Measurements from ENCODE around the gene MEGF11.

DNA sequence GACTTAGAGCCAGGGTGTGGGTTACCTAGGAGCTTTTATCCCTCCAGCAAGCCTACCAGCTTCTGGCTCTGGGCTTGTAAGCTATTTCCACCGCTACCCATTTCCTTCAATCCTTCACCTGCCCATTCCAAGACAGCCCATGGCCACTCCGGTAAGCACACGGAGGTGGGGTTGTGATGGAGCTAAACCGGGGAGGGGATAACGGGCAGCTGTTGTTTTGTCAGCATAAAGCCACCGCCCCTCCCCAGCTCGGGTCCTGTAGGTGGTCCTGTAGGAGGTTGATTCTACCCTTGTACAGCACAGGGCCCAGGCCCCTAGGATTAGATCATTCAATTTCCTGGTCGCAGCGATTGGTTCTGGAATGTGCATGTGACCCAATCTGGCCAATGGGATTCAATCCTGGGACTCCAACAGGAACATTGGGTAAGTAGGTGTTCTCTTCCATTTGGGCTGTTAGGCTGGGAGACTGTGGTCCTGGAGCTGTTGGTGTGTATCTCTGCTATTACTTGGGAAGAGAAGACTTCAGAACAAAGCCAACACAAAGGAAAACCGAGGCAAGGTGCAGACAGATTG is 233.6 kb downstream of the MEGF11 start:
- TF ChIP-seq, protein P1, sequence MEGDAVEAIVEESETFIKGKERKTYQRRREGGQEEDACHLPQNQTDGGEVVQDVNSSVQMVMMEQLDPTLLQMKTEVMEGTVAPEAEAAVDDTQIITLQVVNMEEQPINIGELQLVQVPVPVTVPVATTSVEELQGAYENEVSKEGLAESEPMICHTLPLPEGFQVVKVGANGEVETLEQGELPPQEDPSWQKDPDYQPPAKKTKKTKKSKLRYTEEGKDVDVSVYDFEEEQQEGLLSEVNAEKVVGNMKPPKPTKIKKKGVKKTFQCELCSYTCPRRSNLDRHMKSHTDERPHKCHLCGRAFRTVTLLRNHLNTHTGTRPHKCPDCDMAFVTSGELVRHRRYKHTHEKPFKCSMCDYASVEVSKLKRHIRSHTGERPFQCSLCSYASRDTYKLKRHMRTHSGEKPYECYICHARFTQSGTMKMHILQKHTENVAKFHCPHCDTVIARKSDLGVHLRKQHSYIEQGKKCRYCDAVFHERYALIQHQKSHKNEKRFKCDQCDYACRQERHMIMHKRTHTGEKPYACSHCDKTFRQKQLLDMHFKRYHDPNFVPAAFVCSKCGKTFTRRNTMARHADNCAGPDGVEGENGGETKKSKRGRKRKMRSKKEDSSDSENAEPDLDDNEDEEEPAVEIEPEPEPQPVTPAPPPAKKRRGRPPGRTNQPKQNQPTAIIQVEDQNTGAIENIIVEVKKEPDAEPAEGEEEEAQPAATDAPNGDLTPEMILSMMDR (conservative IDR thresholded peaks at IDR 0.05): no peak
- TF ChIP-seq EZH2 (IDR thresholded peaks at IDR 0.05; ENCODE audit: low read depth): no peak
